Smooth muscle cell (in vitro differentiated cells): ENCODE measurements around the gene ADAM22. TPM values are rescaled to one million over a fixed set of nuclear protein-coding genes. Genes with fewer than 3 reads are reported as not detected.
A peak's percentile ranks its signal among the peaks of the same experiment; 100 is the strongest.

ENCODE experiments used
- DNase-seq: peaks from one replicate; lab custom pipeline; 2025; ENCODE audit not compliant: unreplicated experiment; lab: John Stamatoyannopoulos, UW
- H2AFZ ChIP-seq: fragments of 200-600 bp; sonication (generic); 2 replicates; pipeline ENCODE4 v1.6.0; 2016; ENCODE audit warnings: antibody characterized with exemption, low read depth, mild to moderate bottlenecking
- H3F3A ChIP-seq: fragments of 200-600 bp; sonication (generic); 2 replicates; pipeline ENCODE4 v1.6.0; 2017; ENCODE audit warnings: antibody characterized with exemption, low read depth
- H3K27ac ChIP-seq: fragments of 200-600 bp; sonication (generic); 2 replicates; pipeline ENCODE4 v1.5.1; 2016; ENCODE audit warnings: low read depth, mild to moderate bottlenecking
- H3K27me3 ChIP-seq: fragments of 200-600 bp; sonication (generic); 2 replicates; pipeline ENCODE4 v1.6.1; 2016; ENCODE audit warnings: low read depth, mild to moderate bottlenecking
- H3K36me3 ChIP-seq: fragments of 200-600 bp; sonication (generic); 2 replicates; pipeline ENCODE4 v1.5.1; 2016; ENCODE audit warnings: low read depth
- H3K4me1 ChIP-seq: fragments of 200-600 bp; sonication (generic); 2 replicates; pipeline ENCODE4 v1.5.1; 2016; ENCODE audit warnings: low read depth
- H3K4me2 ChIP-seq: fragments of 200-600 bp; sonication (generic); 2 replicates; pipeline ENCODE4 v1.6.0; 2016; ENCODE audit warnings: mild to moderate bottlenecking
- H3K4me3 ChIP-seq: fragments of 200-600 bp; sonication (generic); 2 replicates; pipeline ENCODE4 v1.5.1; 2016; ENCODE audit warnings: mild to moderate bottlenecking
- H3K79me2 ChIP-seq: fragments of 200-600 bp; sonication (generic); 2 replicates; pipeline ENCODE4 v1.6.0; 2016; ENCODE audit warnings: low read depth, mild to moderate bottlenecking
- H3K9ac ChIP-seq: fragments of 200-600 bp; sonication (generic); 2 replicates; pipeline ENCODE4 v1.6.0; 2016; ENCODE audit warnings: low read depth
- H3K9me3 ChIP-seq: fragments of 200-600 bp; sonication (generic); replicated peaks from 2 replicates; pipeline ENCODE4 v1.5.1; 2016; ENCODE audit warnings: low read depth
- H4K20me1 ChIP-seq: fragments of 200-600 bp; sonication (generic); 2 replicates; pipeline ENCODE4 v1.6.0; 2016; ENCODE audit warnings: low read depth
- WGBS: methylation state at CpG from one replicate; pipeline ENCODE4 v1.1.7; 2016; ENCODE audit warnings: low lambda C conversion rate; 5-methylcytosine and 5-hydroxymethylcytosine counted together
- polyA plus RNA-seq: library from polyadenylated mRNA; unstranded; fragments of >200 nt; fragmentation: Nextera tagmentation; extraction: Ambion mirVana; gene quantifications from 2 replicates; pipeline ENCODE4 v1.2.1, GENCODE V29; 2016
- total RNA-seq: library from RNA; depleted of rRNA; stranded (reverse); fragments of >200 nt; gene quantifications from 2 replicates; pipeline ENCODE4 v1.2.3, GENCODE V29; 2014
- TF ChIP-seq, protein P1 (sequence below): fragments of 200-600 bp; sonication (generic); IDR thresholded peaks from 2 replicates; pipeline ENCODE4 v1.5.1; 2017; ENCODE audit warnings: borderline replicate concordance, mild to moderate bottlenecking, antibody characterized with exemption; ENCODE audit not compliant: insufficient read depth, poor library complexity, severe bottlenecking

Gene ADAM22
- total and polyA plus RNA-seq, 2 experiments from 2014 or later = 0.10 to 0.22 TPM

GRCh38 chr7:88229302-88229995, 295.4 kb downstream of the ADAM22 start:
- Histone ChIP-seq H2AFZ (no peak overlapping the region), H3K9me3 (no peaks in the 10 kb centered on the region), H3K4me3 (peak overlapping the region; percentile 1), H3K27ac (no peak overlapping the region), H3K4me1 (no peaks in the 10 kb centered on the region), H4K20me1 (no peaks in the 10 kb centered on the region), H3K9ac (no peak overlapping the region), H3K79me2 (no peaks in the 10 kb centered on the region), H3K27me3 (no peaks in the 10 kb centered on the region), H3F3A (no peaks in the 10 kb centered on the region), H3K36me3 (no peaks in the 10 kb centered on the region), H3K4me2 (no peak overlapping the region)
- WGBS = 99% methylated on average over 4 of the region's 4 CpGs
- no peak for DNase-seq
- TF ChIP-seq, protein P1, sequence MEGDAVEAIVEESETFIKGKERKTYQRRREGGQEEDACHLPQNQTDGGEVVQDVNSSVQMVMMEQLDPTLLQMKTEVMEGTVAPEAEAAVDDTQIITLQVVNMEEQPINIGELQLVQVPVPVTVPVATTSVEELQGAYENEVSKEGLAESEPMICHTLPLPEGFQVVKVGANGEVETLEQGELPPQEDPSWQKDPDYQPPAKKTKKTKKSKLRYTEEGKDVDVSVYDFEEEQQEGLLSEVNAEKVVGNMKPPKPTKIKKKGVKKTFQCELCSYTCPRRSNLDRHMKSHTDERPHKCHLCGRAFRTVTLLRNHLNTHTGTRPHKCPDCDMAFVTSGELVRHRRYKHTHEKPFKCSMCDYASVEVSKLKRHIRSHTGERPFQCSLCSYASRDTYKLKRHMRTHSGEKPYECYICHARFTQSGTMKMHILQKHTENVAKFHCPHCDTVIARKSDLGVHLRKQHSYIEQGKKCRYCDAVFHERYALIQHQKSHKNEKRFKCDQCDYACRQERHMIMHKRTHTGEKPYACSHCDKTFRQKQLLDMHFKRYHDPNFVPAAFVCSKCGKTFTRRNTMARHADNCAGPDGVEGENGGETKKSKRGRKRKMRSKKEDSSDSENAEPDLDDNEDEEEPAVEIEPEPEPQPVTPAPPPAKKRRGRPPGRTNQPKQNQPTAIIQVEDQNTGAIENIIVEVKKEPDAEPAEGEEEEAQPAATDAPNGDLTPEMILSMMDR = no peak

DNA sequence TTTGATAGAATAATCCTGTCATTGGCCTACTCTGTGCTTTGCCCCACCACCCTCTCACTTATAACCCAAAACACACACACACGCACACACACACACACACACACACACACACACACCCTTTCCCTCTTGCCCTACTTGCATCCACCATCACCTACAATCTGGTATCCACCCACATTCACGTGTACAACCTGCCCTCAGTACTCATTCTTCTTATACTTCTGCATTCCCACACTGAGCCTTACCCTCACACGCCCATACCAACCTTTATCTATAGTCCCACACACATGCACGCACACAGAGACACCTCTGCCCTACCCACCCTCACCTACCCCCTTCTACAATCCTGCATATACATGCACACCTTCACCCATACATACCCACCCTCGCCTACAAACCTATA, 296.6 kb downstream of the ADAM22 start:
- Histone ChIP-seq H3F3A (no peaks in the 10 kb centered on the region), H3K79me2 (no peaks in the 10 kb centered on the region), H3K4me3 (no peak overlapping the region), H3K4me1 (no peaks in the 10 kb centered on the region), H3K36me3 (no peaks in the 10 kb centered on the region), H3K4me2 (no peak overlapping the region), H3K27ac (no peak overlapping the region), H3K9me3 (no peaks in the 10 kb centered on the region), H3K27me3 (no peaks in the 10 kb centered on the region), H4K20me1 (no peaks in the 10 kb centered on the region), H3K9ac (no peak overlapping the region), H2AFZ (no peak overlapping the region)
- WGBS = 84% methylated on average over 5 of the region's 5 CpGs
- DNase-seq = no peak
- TF ChIP-seq, protein P1 = no peak

- Histone ChIP-seq H3K27me3 (no peaks in the 10 kb centered on the region), H3K4me1 (no peaks in the 10 kb centered on the region), H3K27ac (no peak overlapping the region), H4K20me1 (no peaks in the 10 kb centered on the region), H3F3A (no peaks in the 10 kb centered on the region), H3K79me2 (no peaks in the 10 kb centered on the region), H2AFZ (no peak overlapping the region), H3K9ac (no peak overlapping the region), H3K4me2 (no peak overlapping the region), H3K4me3 (no peak overlapping the region), H3K9me3 (no peaks in the 10 kb centered on the region), H3K36me3 (no peaks in the 10 kb centered on the region)
- TF ChIP-seq, protein P1 = no peak
- no peak for DNase-seq
These were observed 299.8 kb downstream of the ADAM22 start for GRCh38 chr7:88233828-88234227.

GRCh38 chr7:88239852-88240251, 305.8 kb downstream of the ADAM22 start:
- 94% methylated on average over 1 of the region's 1 CpG for WGBS
- no peaks in the 10 kb centered on the region for H3K9me3 ChIP-seq
- no peak overlapping the region for H3K9ac ChIP-seq
- H3K27me3 ChIP-seq = no peaks in the 10 kb centered on the region
- no peaks in the 10 kb centered on the region for H3K4me1 ChIP-seq
- no peaks in the 10 kb centered on the region for H3F3A ChIP-seq
- TF ChIP-seq, protein P1 = no peak
- H3K27ac ChIP-seq = no peak overlapping the region
- no peak overlapping the region for H3K4me3 ChIP-seq
- no peaks in the 10 kb centered on the region for H3K36me3 ChIP-seq
- H4K20me1 ChIP-seq = no peaks in the 10 kb centered on the region
- no peaks in the 10 kb centered on the region for H3K79me2 ChIP-seq
- no peak overlapping the region for H3K4me2 ChIP-seq
- no peak for DNase-seq
- no peak overlapping the region for H2AFZ ChIP-seq
